Lung (tissue), 12 donors: Measurements from ENCODE around the gene HMOX1. TPM values are rescaled to one million over a fixed set of nuclear protein-coding genes. Genes with fewer than 3 reads are reported as not detected.

Experiments
- ATAC-seq: fragments of 200-7000 bp; cut with Tn5 transposase; one replicate; pipeline ENCODE4 v1.9.1; 2020; ENCODE audit warnings: moderate number of reproducible peaks; ENCODE audit not compliant: insufficient read depth, low FRiP score
- DNase-seq, 3 donors: peaks; one replicate each; pipeline ENCODE4 v3.0.0-alpha.2; 2013 to 2017
- H3K27ac ChIP-seq, 2 donors: one replicate each; pipeline ENCODE4 v1.5.1; 2013; ENCODE audit warnings: mild to moderate bottlenecking in 2 of 2, moderate library complexity in 2 of 2, control low read depth in 1 of 2, inconsistent platforms in 1 of 2, low read depth in 1 of 2, low read length in 1 of 2
- H3K27me3 ChIP-seq, 3 donors: one replicate each; pipeline ENCODE4 v1.5.1; 2013; ENCODE audit warnings: low read length in 2 of 3; ENCODE audit not compliant: control insufficient read depth in 3 of 3, insufficient read depth in 3 of 3
- H3K36me3 ChIP-seq, 4 donors: one replicate each; pipeline ENCODE4 v1.5.1; 2013; ENCODE audit warnings: low read length in 4 of 4, mild to moderate bottlenecking in 1 of 4, moderate library complexity in 1 of 4; ENCODE audit not compliant: control insufficient read depth in 4 of 4, insufficient read depth in 4 of 4
- H3K4me1 ChIP-seq, 5 donors: one replicate each; pipeline ENCODE4 v1.5.1; 2013; ENCODE audit warnings: low read length in 5 of 5, mild to moderate bottlenecking in 2 of 5, moderate library complexity in 1 of 5; ENCODE audit not compliant: control insufficient read depth in 5 of 5, insufficient read depth in 5 of 5
- H3K4me3 ChIP-seq: one replicate; pipeline ENCODE4 v1.5.1; 2013; ENCODE audit warnings: mild to moderate bottlenecking, control low read depth, moderate library complexity
- H3K9ac ChIP-seq, 2 donors: one replicate each; pipeline ENCODE4 v1.5.1; 2013; ENCODE audit warnings: low read length in 2 of 2, control low read depth in 1 of 2; ENCODE audit not compliant: insufficient read depth in 1 of 2
- H3K9me3 ChIP-seq, 4 donors: one replicate each; pipeline ENCODE4 v1.5.1; 2013; ENCODE audit warnings: low read length in 3 of 4, mild to moderate bottlenecking in 1 of 4, moderate library complexity in 1 of 4; ENCODE audit not compliant: control insufficient read depth in 4 of 4, insufficient read depth in 3 of 4
- CTCF ChIP-seq: IDR thresholded peaks from 2 replicates; pipeline ENCODE4 v1.5.1; 2012; ENCODE audit warnings: mild to moderate bottlenecking; ENCODE audit errors: control extremely low read depth, extremely low read depth
- WGBS, 2 donors: extraction: QIAGEN DNeasy Blood & Tissue Kit; methylation state at CpG; one replicate each; pipeline ENCODE4 v1.1.7; 2013; 5-methylcytosine and 5-hydroxymethylcytosine counted together
- polyA plus RNA-seq, 2 donors: library from polyadenylated mRNA; stranded (reverse); fragments of 200-250 nt; gene quantifications; one replicate each; pipeline ENCODE4 v1.2.1, GENCODE V29; 2013
- total RNA-seq, 2 donors: library from RNA; depleted of rRNA in 1 of 2; stranded (reverse); fragments of >200 nt in 1 of 2; gene quantifications; one replicate each; pipeline ENCODE4 v1.2.1, GENCODE V29; 2014 to 2021
- donor health status: control.
- donor health status: control.
- donor health status: Bipolar disorder and iron deficiency.
- donor health status: healthy.
- donor health status: DM: yes; HTN: yes; CAD: no.

The HMOX1 gene
- total and polyA plus RNA-seq, 4 donors = 59.9 to 930 (median 135) TPM

GRCh38 chr22:35403356-35403755 is 22.5 kb downstream of the HMOX1 start:
- Histone ChIP-seq H3K36me3 (peaks cover 9 to 37% (median 24%) of the 10 kb centered on the region in 4 donors), H3K4me1 (peaks cover 3 to 20% (median 5%) of the 10 kb centered on the region in 5 donors), H3K9me3 (no peaks in the 10 kb centered on the region), H3K27ac (no peak overlapping the region), H3K9ac (no peak overlapping the region), H3K4me3 (no peak overlapping the region), H3K27me3 (no peaks in the 10 kb centered on the region)
- no peak for DNase-seq
- no peak for ATAC-seq
- 83 to 85% methylated on average over 7 of the region's 7 CpGs for WGBS, 2 donors
- TF ChIP-seq CTCF = no peak

GRCh38 chr22:35404176-35404575 is 23.3 kb downstream of the HMOX1 start:
- peaks cover 12 to 40% (median 26%) of the 10 kb centered on the region in 4 donors for H3K36me3 ChIP-seq
- H3K4me1 ChIP-seq = peaks cover 3 to 20% (median 4%) of the 10 kb centered on the region in 5 donors
- no peaks in the 10 kb centered on the region for H3K9me3 ChIP-seq
- WGBS, 2 donors = 73 to 89% methylated on average over 5 of the region's 5 CpGs
- no peak overlapping the region for H3K27ac ChIP-seq
- DNase-seq (no peak), ATAC-seq (no peak)
- H3K27me3 ChIP-seq = no peaks in the 10 kb centered on the region
- no peak overlapping the region for H3K9ac ChIP-seq
- H3K4me3 ChIP-seq = no peak overlapping the region
- no peak for TF ChIP-seq CTCF

GRCh38 chr22:35406443-35406842 is 25.5 kb downstream of the HMOX1 start:
- no peak for DNase-seq
- Histone ChIP-seq H3K4me1 (peaks cover 0 to 12% (median 4%) of the 10 kb centered on the region in 5 donors), H3K36me3 (peaks cover 12 to 55% (median 45%) of the 10 kb centered on the region in 4 donors), H3K9ac (no peak overlapping the region), H3K27ac (no peak overlapping the region), H3K27me3 (no peaks in the 10 kb centered on the region), H3K4me3 (no peak overlapping the region), H3K9me3 (no peaks in the 10 kb centered on the region)
- ATAC-seq = no peak
- no peak for TF ChIP-seq CTCF
- WGBS, 2 donors = 82 to 92% methylated on average over 13 of the region's 13 CpGs

- no peak for TF ChIP-seq CTCF
- H3K36me3 ChIP-seq = peaks cover 16 to 58% (median 53%) of the 10 kb centered on the region in 4 donors
- no peak overlapping the region for H3K4me3 ChIP-seq
- no peaks in the 10 kb centered on the region for H3K9me3 ChIP-seq
- no peak overlapping the region for H3K27ac ChIP-seq
- H3K27me3 ChIP-seq = no peaks in the 10 kb centered on the region
- ATAC-seq (no peak), DNase-seq (no peak)
- peaks cover 0 to 4% (median 0%) of the 10 kb centered on the region in 5 donors for H3K4me1 ChIP-seq
- WGBS, 2 donors = 64 to 81% methylated on average over 7 of the region's 7 CpGs
- H3K9ac ChIP-seq = no peak overlapping the region
These were observed 26.5 kb downstream of the HMOX1 start for GRCh38 chr22:35407362-35407761.
